Measurements from ENCODE around the gene MSH3.
"Not testable (repeated sequence)": the region's sequence is repeated elsewhere in the genome, so short reads cannot be mapped to it uniquely, and the experiment has no call there.

The MSH3 gene

GRCh38 chr5:80759866-80760577 is 105.6 kb downstream of the MSH3 start:
- no peak for DNase-seq

GRCh38 chr5:80760680-80761079 is 106.2 kb downstream of the MSH3 start:
- DNase-seq = no peak

GRCh38 chr5:80761176-80761575 is 106.7 kb downstream of the MSH3 start:
- DNase-seq = no peak

- no peak for DNase-seq
Observed at GRCh38 chr5:80761966-80762365, 107.5 kb downstream of the MSH3 start.

- DNase-seq = no peak
Observed at GRCh38 chr5:80762573-80762972, 108.1 kb downstream of the MSH3 start.

- no peak for DNase-seq
Observed at GRCh38 chr5:80763211-80763610, 108.8 kb downstream of the MSH3 start.

- DNase-seq = no peak
Observed at GRCh38 chr5:80763873-80764647, 109.6 kb downstream of the MSH3 start.

GRCh38 chr5:80764786-80765185 is 110.3 kb downstream of the MSH3 start:
- DNase-seq = no peak

GRCh38 chr5:80777347-80778287 is 123.2 kb downstream of the MSH3 start:
- DNase-seq = no peak

- DNase-seq = no peak
Observed at GRCh38 chr5:80780024-80780423, 125.6 kb downstream of the MSH3 start.

GRCh38 chr5:80780761-80781285 is 126.4 kb downstream of the MSH3 start:
- no peak for DNase-seq

GRCh38 chr5:80781356-80781755 is 126.9 kb downstream of the MSH3 start:
- DNase-seq = no peak

- DNase-seq = no peak
Observed at GRCh38 chr5:80782626-80783025, 128.2 kb downstream of the MSH3 start.

- not testable (repeated sequence) for DNase-seq
Observed at GRCh38 chr5:80783751-80784150, 129.3 kb downstream of the MSH3 start.

- no peak for DNase-seq
Observed at GRCh38 chr5:80784451-80784850, 130.0 kb downstream of the MSH3 start.

GRCh38 chr5:80789319-80790016 is 135.0 kb downstream of the MSH3 start:
- DNase-seq = not testable (repeated sequence)

GRCh38 chr5:80790698-80791097 is 136.2 kb downstream of the MSH3 start:
- DNase-seq = no peak

- DNase-seq = no peak
Observed at GRCh38 chr5:80793354-80793753, 138.9 kb downstream of the MSH3 start.

- DNase-seq = no peak
Observed at GRCh38 chr5:80796846-80797245, 142.4 kb downstream of the MSH3 start.

GRCh38 chr5:80797428-80798024 is 143.1 kb downstream of the MSH3 start:
- DNase-seq = no peak

GRCh38 chr5:80798166-80798565 is 143.7 kb downstream of the MSH3 start:
- no peak for DNase-seq

GRCh38 chr5:80798633-80799032 is 144.2 kb downstream of the MSH3 start:
- DNase-seq = no peak
